Sigmoid colon (tissue), 7 donors: ENCODE measurements around the gene RAC2. TPM values are rescaled to one million over a fixed set of nuclear protein-coding genes. Genes with fewer than 3 reads are reported as not detected.
"Not testable (repeated sequence)": the region's sequence is repeated elsewhere in the genome, so short reads cannot be mapped to it uniquely, and the experiment has no call there.

Experiments
- DNase-seq: peaks from one replicate; pipeline ENCODE4 v3.0.0-alpha.2; 2019
- H3K27ac ChIP-seq, 4 donors: fragments of 200-600 bp; sonication (generic); one replicate each; pipeline ENCODE4 v1.5.1; 2016 to 2019; ENCODE audit warnings: mild to moderate bottlenecking in 1 of 4
- H3K27me3 ChIP-seq, 3 donors: fragments of 200-600 bp; sonication (generic); one replicate each; pipeline ENCODE4 v1.5.1; 2019; ENCODE audit warnings: mild to moderate bottlenecking in 1 of 3
- H3K36me3 ChIP-seq, 4 donors: fragments of 200-600 bp; sonication (generic); one replicate each; pipeline ENCODE4 v1.5.1; 2016 to 2019
- H3K4me1 ChIP-seq, 4 donors: fragments of 200-600 bp; sonication (generic); one replicate each; pipeline ENCODE4 v1.5.1; 2017 to 2019
- H3K4me3 ChIP-seq, 4 donors: fragments of 200-600 bp; sonication (generic); one replicate each; pipeline ENCODE4 v1.5.1; 2017 to 2019; ENCODE audit warnings: mild to moderate bottlenecking in 2 of 4, moderate library complexity in 1 of 4
- H3K9me3 ChIP-seq, 4 donors: fragments of 200-600 bp in 3 of 4; sonication (generic) in 3 of 4; one replicate each; pipeline versions ENCODE4 v1.5.1 to v1.6.1; 2013 to 2019
- EP300 ChIP-seq, 4 donors: sonication (generic); formaldehyde crosslinking; IDR thresholded peaks; one replicate each; pipeline ENCODE4 v1.6.1; 2017; ENCODE audit warnings: antibody characterized with exemption in 4 of 4
- POLR2A ChIP-seq, 2 donors: fragments of 450-650 bp; IDR thresholded peaks; one replicate each; pipeline ENCODE4 v1.6.1; 2016; ENCODE audit warnings: antibody characterized with exemption in 2 of 2, mild to moderate bottlenecking in 2 of 2, moderate library complexity in 2 of 2
- POLR2AphosphoS5 ChIP-seq, 4 donors: sonication (generic); formaldehyde crosslinking; IDR thresholded peaks; one replicate each; pipeline ENCODE4 v1.6.1; 2017; ENCODE audit warnings: antibody characterized with exemption in 4 of 4
- WGBS, 2 donors: extraction: QIAGEN DNeasy Blood & Tissue Kit; methylation state at CpG; one replicate each; pipeline ENCODE4 v1.1.7; 2013; 5-methylcytosine and 5-hydroxymethylcytosine counted together
- intact Hi-C: fragments of 100-400 bp; cut with DNase I; formaldehyde crosslinking; loops from one replicate; pipeline ENCODE4 v1.15.1; 2023
- polyA plus RNA-seq, 3 donors: library from polyadenylated mRNA; stranded (reverse); fragments of 200-250 nt; gene quantifications; one replicate each; pipeline ENCODE4 v1.2.3, GENCODE V29; 2013
- total RNA-seq, 4 donors: library from RNA; depleted of rRNA; stranded (reverse); fragments of >200 nt; gene quantifications; one replicate each; pipeline ENCODE4 v1.1.0, GENCODE V29; 2016
- TF ChIP-seq, protein P1 (sequence below), 4 experiments: fragments of 450-650 bp in 3 of 4; fragments of 200-600 bp in 1 of 4; IDR thresholded peaks; one replicate each; pipeline ENCODE4 v1.5.1; 2016 to 2019; ENCODE audit warnings: antibody characterized with exemption in 4 of 4, mild to moderate bottlenecking in 3 of 4, moderate library complexity in 2 of 4
- donor health status: healthy with polysubstance abuse.
- donor health status: Bipolar disorder and iron deficiency.
- donor health status: healthy.

Gene RAC2
- total and polyA plus RNA-seq, 7 donors, result 3.0 to 138 (median 8.0) TPM

DNA sequence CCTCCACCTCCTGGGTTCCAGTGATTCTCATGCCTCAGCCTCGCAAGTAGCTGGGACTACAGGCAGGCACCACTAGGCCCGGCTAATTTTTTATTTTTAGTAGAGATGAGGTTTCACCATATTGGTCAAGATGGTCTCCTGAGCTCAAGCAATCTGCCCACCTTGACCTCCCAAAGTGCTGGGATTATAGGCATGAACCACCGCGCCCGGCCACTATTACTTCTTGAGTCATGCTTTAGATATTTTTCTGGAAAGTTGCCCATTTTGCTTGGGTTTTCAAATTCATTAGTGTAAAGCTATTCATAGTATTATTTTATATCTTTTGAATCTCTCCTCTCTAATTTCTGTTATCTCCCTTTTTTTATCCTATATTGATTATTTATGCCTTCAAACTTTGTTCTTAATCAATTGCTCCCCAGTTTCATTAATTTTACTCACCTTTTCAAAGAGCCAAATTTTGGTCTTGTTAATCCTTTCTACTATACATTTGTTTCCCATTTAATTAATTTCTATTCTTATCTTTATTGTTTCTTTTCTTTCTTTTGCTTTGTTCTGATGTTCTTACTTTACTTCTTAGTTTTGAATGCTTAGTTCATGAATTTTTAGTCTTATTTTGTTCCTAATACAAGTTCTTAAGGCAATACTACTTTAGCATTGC lies 10.3 kb upstream of the RAC2 start:
- no peak for DNase-seq
- intact Hi-C loops, result no loop called here
- H3K27me3 ChIP-seq, result peaks cover 0 to 56% (median 32%) of the 10 kb centered on the region in 3 donors

DNA sequence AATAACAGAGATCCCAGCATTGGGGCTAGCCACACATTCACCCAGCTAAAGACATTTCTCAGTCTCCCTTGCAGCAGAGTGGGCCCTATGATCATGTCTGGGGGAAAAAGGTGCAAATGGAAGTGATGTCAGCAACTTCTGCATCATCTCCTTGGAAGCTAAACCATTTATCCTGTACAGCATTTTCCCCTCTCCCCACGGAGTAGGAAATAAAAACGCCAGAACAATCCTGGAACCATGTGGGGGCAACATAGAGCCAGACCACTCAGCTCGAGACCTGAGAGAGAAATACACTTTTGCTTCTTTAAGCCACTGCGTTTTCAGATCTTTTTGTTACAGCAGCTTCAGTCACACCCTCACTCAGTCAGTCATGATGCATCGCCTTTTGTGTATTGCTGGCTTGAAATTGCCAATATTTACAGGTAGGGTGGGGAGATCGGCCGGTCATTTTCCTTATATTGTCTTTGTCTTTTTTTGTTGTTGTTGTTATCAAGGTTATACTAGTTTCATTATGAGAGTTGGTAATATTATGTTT lies 9.1 kb upstream of the RAC2 start:
- 44 to 61% methylated on average over 7 of the region's 7 CpGs for WGBS, 2 donors
- no peak overlapping the region for H3K4me3 ChIP-seq
- TF ChIP-seq, protein P1, sequence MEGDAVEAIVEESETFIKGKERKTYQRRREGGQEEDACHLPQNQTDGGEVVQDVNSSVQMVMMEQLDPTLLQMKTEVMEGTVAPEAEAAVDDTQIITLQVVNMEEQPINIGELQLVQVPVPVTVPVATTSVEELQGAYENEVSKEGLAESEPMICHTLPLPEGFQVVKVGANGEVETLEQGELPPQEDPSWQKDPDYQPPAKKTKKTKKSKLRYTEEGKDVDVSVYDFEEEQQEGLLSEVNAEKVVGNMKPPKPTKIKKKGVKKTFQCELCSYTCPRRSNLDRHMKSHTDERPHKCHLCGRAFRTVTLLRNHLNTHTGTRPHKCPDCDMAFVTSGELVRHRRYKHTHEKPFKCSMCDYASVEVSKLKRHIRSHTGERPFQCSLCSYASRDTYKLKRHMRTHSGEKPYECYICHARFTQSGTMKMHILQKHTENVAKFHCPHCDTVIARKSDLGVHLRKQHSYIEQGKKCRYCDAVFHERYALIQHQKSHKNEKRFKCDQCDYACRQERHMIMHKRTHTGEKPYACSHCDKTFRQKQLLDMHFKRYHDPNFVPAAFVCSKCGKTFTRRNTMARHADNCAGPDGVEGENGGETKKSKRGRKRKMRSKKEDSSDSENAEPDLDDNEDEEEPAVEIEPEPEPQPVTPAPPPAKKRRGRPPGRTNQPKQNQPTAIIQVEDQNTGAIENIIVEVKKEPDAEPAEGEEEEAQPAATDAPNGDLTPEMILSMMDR (IDR thresholded peaks at IDR 0.05), result no peak
- TF ChIP-seq POLR2AphosphoS5 (IDR thresholded peaks at IDR 0.05) (no peak), EP300 (IDR thresholded peaks at IDR 0.05) (no peak), POLR2A (IDR thresholded peaks at IDR 0.05) (no peak)
- H3K9me3 ChIP-seq, result no peaks in the 10 kb centered on the region
- H3K4me1 ChIP-seq, result no peaks in the 10 kb centered on the region
- no peaks in the 10 kb centered on the region for H3K36me3 ChIP-seq
- no peak for DNase-seq
- intact Hi-C loops, result no loop called here
- H3K27me3 ChIP-seq, result peaks cover 0 to 45% (median 21%) of the 10 kb centered on the region in 3 donors
- H3K27ac ChIP-seq, result no peak overlapping the region

More for the DNA sequence above, 10.3 kb upstream of the RAC2 start:
- H3K36me3 ChIP-seq, result no peaks in the 10 kb centered on the region
- H3K4me3 ChIP-seq, result no peak overlapping the region
- H3K9me3 ChIP-seq, result no peaks in the 10 kb centered on the region
- H3K4me1 ChIP-seq, result no peaks in the 10 kb centered on the region
- TF ChIP-seq, protein P1 (IDR thresholded peaks at IDR 0.05), result no peak
- no peak for TF ChIP-seq POLR2AphosphoS5 (IDR thresholded peaks at IDR 0.05)
- no peak for TF ChIP-seq EP300 (IDR thresholded peaks at IDR 0.05)
- TF ChIP-seq POLR2A (IDR thresholded peaks at IDR 0.05), result no peak
- WGBS, 2 donors, result 68 to 90% methylated on average over 5 of the region's 5 CpGs
- no peak overlapping the region for H3K27ac ChIP-seq

DNA sequence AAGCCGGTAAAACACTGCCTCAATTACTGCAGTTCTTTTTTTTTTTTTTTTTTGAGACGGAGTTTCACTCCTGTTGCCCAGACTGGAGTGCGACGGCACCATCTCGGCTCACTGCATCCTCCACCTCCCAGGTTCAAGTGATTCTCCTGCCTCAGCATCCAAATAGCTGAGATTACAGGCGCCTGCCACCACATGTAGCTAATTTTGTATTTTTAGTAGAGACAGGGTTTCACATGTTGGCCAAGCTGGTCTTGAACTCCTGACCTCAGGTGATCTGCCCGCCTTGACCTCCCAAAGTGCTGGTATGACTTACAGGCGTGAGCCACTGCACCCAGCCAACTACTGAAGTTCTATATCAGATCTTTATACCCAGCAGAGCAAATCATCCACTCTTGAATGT lies 7.8 kb upstream of the RAC2 start:
- peaks cover 0 to 32% (median 12%) of the 10 kb centered on the region in 3 donors for H3K27me3 ChIP-seq
- DNase-seq, H3K4me3 ChIP-seq, H3K27ac ChIP-seq, H3K36me3 ChIP-seq, H3K9me3 ChIP-seq, H3K4me1 ChIP-seq, intact Hi-C loops: not testable (repeated sequence)
- WGBS, 2 donors, result 84 to 91% methylated on average over 8 of the region's 8 CpGs

DNA sequence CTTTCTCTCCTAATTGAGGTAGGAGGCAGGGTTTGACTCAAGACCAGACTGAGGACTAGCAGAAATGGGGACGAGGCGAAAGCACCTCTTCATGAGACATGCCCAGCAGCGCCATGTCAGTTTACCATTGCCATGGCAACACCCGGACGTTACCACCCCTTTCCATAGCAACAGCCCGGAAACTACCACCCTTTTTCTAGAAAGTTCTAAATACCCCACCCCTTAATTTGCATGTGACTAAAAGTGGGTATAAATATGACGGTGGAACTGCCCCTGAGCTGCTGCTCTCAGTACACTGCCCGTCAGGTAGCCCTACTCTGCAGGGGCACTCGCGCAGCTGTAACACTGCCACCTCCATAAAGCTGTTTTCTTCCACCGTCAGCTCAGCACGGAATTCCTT lies 5.9 kb upstream of the RAC2 start:
- DNase-seq, result peak; percentile 29
- intact Hi-C loops, result no loop called here
- no peak overlapping the region for H3K27ac ChIP-seq
- H3K4me3 ChIP-seq, result no peak overlapping the region
- H3K27me3 ChIP-seq, result peaks cover 0 to 15% (median 0%) of the 10 kb centered on the region in 3 donors
- no peaks in the 10 kb centered on the region for H3K4me1 ChIP-seq
- no peaks in the 10 kb centered on the region for H3K9me3 ChIP-seq
- WGBS, 2 donors, result 72 to 81% methylated on average over 12 of the region's 12 CpGs
- no peaks in the 10 kb centered on the region for H3K36me3 ChIP-seq
- TF ChIP-seq POLR2AphosphoS5 (IDR thresholded peaks at IDR 0.05) (no peak), POLR2A (IDR thresholded peaks at IDR 0.05) (no peak), EP300 (IDR thresholded peaks at IDR 0.05) (no peak)
- TF ChIP-seq, protein P1 (IDR thresholded peaks at IDR 0.05), result no peak

DNA sequence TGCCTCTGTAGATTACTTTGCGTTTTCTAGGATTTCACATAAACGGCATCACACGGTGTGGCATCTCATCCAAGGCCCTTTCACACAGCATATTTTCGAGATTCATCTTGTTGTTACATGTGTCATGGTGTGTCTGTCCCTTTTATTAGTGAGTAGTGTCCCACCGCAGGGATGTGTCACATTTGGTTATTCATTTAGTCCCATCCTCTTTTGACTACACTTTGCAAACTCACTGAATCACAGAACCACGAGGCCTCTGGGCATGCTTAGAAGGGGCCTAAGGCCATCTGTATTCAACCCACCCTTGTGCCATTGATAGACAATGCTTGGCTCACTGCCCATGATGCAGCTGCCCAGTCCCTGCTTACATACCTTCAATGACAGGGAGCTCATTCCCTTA lies 4.2 kb upstream of the RAC2 start:
- H3K27me3 ChIP-seq, result peaks cover 0 to 24% (median 14%) of the 10 kb centered on the region in 3 donors
- H3K4me1 ChIP-seq, result no peaks in the 10 kb centered on the region
- no peak for DNase-seq
- TF ChIP-seq, protein P1 (IDR thresholded peaks at IDR 0.05), result no peak
- TF ChIP-seq POLR2AphosphoS5 (IDR thresholded peaks at IDR 0.05) (no peak), POLR2A (IDR thresholded peaks at IDR 0.05) (no peak), EP300 (IDR thresholded peaks at IDR 0.05) (no peak)
- WGBS, 2 donors, result 53 to 76% methylated on average over 6 of the region's 6 CpGs
- H3K4me3 ChIP-seq, result no peak overlapping the region
- H3K36me3 ChIP-seq, result no peaks in the 10 kb centered on the region
- no peaks in the 10 kb centered on the region for H3K9me3 ChIP-seq
- no peak overlapping the region for H3K27ac ChIP-seq
- intact Hi-C loops, result no loop called here
